CD4-positive, alpha-beta T cell treated with Interferon alpha-2 for 1 hour (primary cell): ENCODE measurements around the gene ARHGEF40.
"Not testable (repeated sequence)": the region's sequence is repeated elsewhere in the genome, so short reads cannot be mapped to it uniquely, and the experiment has no call there.

Experiments
- DNase-seq, 2 donors: peaks; one replicate each; pipeline ENCODE4 v3.0.0-alpha.2; 2020 to 2022

ARHGEF40 gene

GRCh38 chr14:21040370-21040925 is 29.7 kb upstream of the ARHGEF40 start:
- no peak for DNase-seq

- DNase-seq, result not testable (repeated sequence)
Measured at GRCh38 chr14:21040941-21041340, 29.2 kb upstream of the ARHGEF40 start.

GRCh38 chr14:21041676-21042433 is 28.2 kb upstream of the ARHGEF40 start, which contains the start of gene RNASE7:
Gene RNASE7 (plus strand): TSS chr14:21042362. CDS start chr14:21042993, 631 bp downstream.
- no peak for DNase-seq

GRCh38 chr14:21042918-21043317 is 27.2 kb upstream of the ARHGEF40 start:
- no peak for DNase-seq

GRCh38 chr14:21043387-21043973 is 26.6 kb upstream of the ARHGEF40 start:
- no peak for DNase-seq

- DNase-seq, result peak in 1 of 2 donors; percentile 32
Measured at GRCh38 chr14:21043974-21044618, 26.0 kb upstream of the ARHGEF40 start.

- no peak for DNase-seq
Measured at GRCh38 chr14:21047378-21047781, 22.7 kb upstream of the ARHGEF40 start.

- no peak for DNase-seq
Measured at GRCh38 chr14:21048638-21049037, 21.5 kb upstream of the ARHGEF40 start.

- no peak for DNase-seq
Measured at GRCh38 chr14:21049271-21049673, 20.8 kb upstream of the ARHGEF40 start.

- DNase-seq, result no peak
Measured at GRCh38 chr14:21050597-21050996, 19.5 kb upstream of the ARHGEF40 start.

- DNase-seq, result no peak
Measured at GRCh38 chr14:21053184-21054122, 16.7 kb upstream of the ARHGEF40 start.

GRCh38 chr14:21054123-21054767 is 15.9 kb upstream of the ARHGEF40 start:
- DNase-seq, result no peak

- no peak for DNase-seq
Measured at GRCh38 chr14:21054768-21055145, 15.3 kb upstream of the ARHGEF40 start.

- no peak for DNase-seq
Measured at GRCh38 chr14:21055432-21056117, 14.5 kb upstream of the ARHGEF40 start.

GRCh38 chr14:21056520-21057163 is 13.5 kb upstream of the ARHGEF40 start:
- no peak for DNase-seq

- DNase-seq, result no peak
Measured at GRCh38 chr14:21057803-21058675, 12.1 kb upstream of the ARHGEF40 start, which contains the start of gene RNASE8. Gene RNASE8 (plus strand): TSS chr14:21057822. CDS start chr14:21057893, 71 bp downstream.

- no peak for DNase-seq
Measured at GRCh38 chr14:21058903-21059302, 11.2 kb upstream of the ARHGEF40 start.

GRCh38 chr14:21059842-21060613 is 10.1 kb upstream of the ARHGEF40 start:
- DNase-seq, result no peak
